HG02885 (cell line): ENCODE results near the gene TMEM269.
"Not testable (repeated sequence)": the region's sequence is repeated elsewhere in the genome, so short reads cannot be mapped to it uniquely, and the experiment has no call there.

Experiments used
- ATAC-seq: cut with Tn5 transposase; IDR thresholded peaks from one replicate; pipeline ENCODE4 v1.9.1; 2021; ENCODE audit warnings: mild to moderate bottlenecking; ENCODE audit not compliant: unreplicated experiment, poor library complexity

TMEM269 gene

GRCh38 chr1:42773420-42773819, 11.4 kb upstream of the TMEM269 start:
- ATAC-seq = no peak

GRCh38 chr1:42774928-42775526, 9.8 kb upstream of the TMEM269 start:
- ATAC-seq = no peak

- ATAC-seq = no peak
Measured at GRCh38 chr1:42776502-42776901, 8.3 kb upstream of the TMEM269 start.

- no peak for ATAC-seq
Measured at GRCh38 chr1:42777852-42778251, 6.9 kb upstream of the TMEM269 start.

GRCh38 chr1:42779725-42780124, 5.1 kb upstream of the TMEM269 start:
- no peak for ATAC-seq

- no peak for ATAC-seq
Measured at GRCh38 chr1:42780176-42780575, 4.6 kb upstream of the TMEM269 start.

- no peak for ATAC-seq
Measured at GRCh38 chr1:42783092-42783491, 1.7 kb upstream of the TMEM269 start.

- ATAC-seq = no peak
Measured at GRCh38 chr1:42784547-42784945, 245 bp upstream of the TMEM269 start.

- ATAC-seq = no peak
Measured at GRCh38 chr1:42786097-42786496, 1.3 kb downstream of the TMEM269 start.

GRCh38 chr1:42788021-42788420, 3.2 kb downstream of the TMEM269 start:
- ATAC-seq = no peak

- no peak for ATAC-seq
Measured at GRCh38 chr1:42793824-42794223, 9.0 kb downstream of the TMEM269 start.

GRCh38 chr1:42797414-42797813, 12.6 kb downstream of the TMEM269 start:
- no peak for ATAC-seq

GRCh38 chr1:42797979-42798378, 13.2 kb downstream of the TMEM269 start:
- ATAC-seq = no peak

- ATAC-seq = no peak
Measured at GRCh38 chr1:42801832-42802473, 17.2 kb downstream of the TMEM269 start.

- ATAC-seq = no peak
Measured at GRCh38 chr1:42806171-42806570, 21.4 kb downstream of the TMEM269 start.

- no peak for ATAC-seq
Measured at GRCh38 chr1:42806593-42806992, 21.8 kb downstream of the TMEM269 start.

GRCh38 chr1:42807056-42807668, 22.4 kb downstream of the TMEM269 start:
- no peak for ATAC-seq

- ATAC-seq = not testable (repeated sequence)
Measured at GRCh38 chr1:42814815-42815214, 30.0 kb downstream of the TMEM269 start.

GRCh38 chr1:42815941-42816584, 31.3 kb downstream of the TMEM269 start:
- ATAC-seq = no peak

- ATAC-seq = peak; percentile 86
Measured at GRCh38 chr1:42816585-42817439, 32.0 kb downstream of the TMEM269 start, which contains the start of the genes ERMAP and SVBP. TSS of gene ERMAP (plus strand) at chr1:42817122. CDS start at chr1:42830449, 13,327 bp downstream. TSS of gene SVBP (minus strand) at chr1:42817397. CDS start at chr1:42816544, 853 bp downstream.
